HepG2 (cell line): ENCODE measurements around the gene PLEKHA8. TPM values are rescaled to one million over a fixed set of nuclear protein-coding genes. Genes with fewer than 3 reads are reported as not detected.

Experiments used
- BCL6 ChIP-seq: IDR thresholded peaks from 2 replicates; pipeline ENCODE4 v1.6.1; 2016; ENCODE audit warnings: missing genetic modification reagents, missing compliant biosample characterization
- KDM6A ChIP-seq: IDR thresholded peaks from 2 replicates; pipeline ENCODE4 v1.6.1; 2016; ENCODE audit warnings: low read depth
- XBP1 ChIP-seq: sonication (generic); formaldehyde crosslinking; IDR thresholded peaks from 2 replicates; pipeline ENCODE4 v1.5.0; 2020; ENCODE audit warnings: missing genetic modification reagents
- ZFX ChIP-seq: sonication (generic); formaldehyde crosslinking; IDR thresholded peaks from 2 replicates; pipeline ENCODE4 v1.4.0; 2020; ENCODE audit warnings: mild to moderate bottlenecking, low read depth, missing genetic modification reagents, moderate library complexity
- ZMYM4 ChIP-seq: sonication (generic); formaldehyde crosslinking; IDR thresholded peaks from 2 replicates; pipeline ENCODE4 v1.8.1; 2023; ENCODE audit warnings: mild to moderate bottlenecking, missing genetic modification reagents
- ZNF432 ChIP-seq: sonication (generic); formaldehyde crosslinking; IDR thresholded peaks from 2 replicates; pipeline ENCODE4 v1.5.0; 2020; ENCODE audit warnings: missing genetic modification reagents, mild to moderate bottlenecking, borderline replicate concordance
- ZNF607 ChIP-seq: sonication (generic); formaldehyde crosslinking; IDR thresholded peaks from 2 replicates; pipeline ENCODE4 v1.5.1; 2020; ENCODE audit warnings: missing genetic modification reagents, mild to moderate bottlenecking, borderline replicate concordance
- ZNF7 ChIP-seq: IDR thresholded peaks from 2 replicates; pipeline ENCODE4 v1.6.1; 2016; ENCODE audit warnings: missing biosample characterization, missing genetic modification reagents
- ZNF788 ChIP-seq: sonication (generic); formaldehyde crosslinking; IDR thresholded peaks from 2 replicates; pipeline ENCODE4 v1.5.0; 2020; ENCODE audit warnings: mild to moderate bottlenecking, missing genetic modification reagents, borderline replicate concordance
- polyA plus RNA-seq, 8 experiments: library from polyadenylated mRNA; depleted of rRNA in 3 of 8; stranded (reverse) in 7 of 8; unstranded in 1 of 8; fragments of >200 nt; fragmentation: Illumina TruSeq in 4 of 8; extraction: Trizol in 4 of 8; gene quantifications; 2 replicates each; pipeline versions ENCODE4 v1.2.1 to v1.2.3, GENCODE V29; 2011 to 2016; ENCODE audit warnings: low read depth in 4 of 8, missing spikeins in 1 of 8, mixed read lengths in 1 of 8; ENCODE audit not compliant: insufficient read depth in 1 of 8
- total RNA-seq, 5 experiments: library from RNA; depleted of rRNA; stranded (reverse); fragments of >200 nt; fragmentation: Illumina TruSeq; extraction: Trizol; gene quantifications; 2 replicates each; pipeline ENCODE4 v1.2.3, GENCODE V29; 2016; ENCODE audit warnings: low read depth in 1 of 5
- TF ChIP-seq, protein P1 (sequence below): IDR thresholded peaks from 2 replicates; pipeline ENCODE4 v1.6.1; 2012; ENCODE audit warnings: low read length, improper control_type of control experiment
- TF ChIP-seq, protein P2 (sequence below): sonication (generic); formaldehyde crosslinking; IDR thresholded peaks from 2 replicates; pipeline ENCODE4 v1.4.0; 2020; ENCODE audit warnings: missing genetic modification reagents, low read depth, mild to moderate bottlenecking, borderline replicate concordance
- TF ChIP-seq, protein P3 (sequence below): sonication (generic); formaldehyde crosslinking; IDR thresholded peaks from 2 replicates; pipeline ENCODE4 v1.4.0; 2020; ENCODE audit warnings: missing genetic modification reagents
- TF ChIP-seq, protein P4 (sequence below): sonication (generic); formaldehyde crosslinking; IDR thresholded peaks from 2 replicates; pipeline ENCODE4 v1.4.0; 2020; ENCODE audit warnings: missing genetic modification reagents
- TF ChIP-seq, protein P5 (sequence below): sonication (generic); formaldehyde crosslinking; IDR thresholded peaks from 2 replicates; pipeline ENCODE4 v1.4.0; 2020; ENCODE audit warnings: missing genetic modification reagents
- TF ChIP-seq, protein P6 (sequence below): sonication (generic); formaldehyde crosslinking; IDR thresholded peaks from 2 replicates; pipeline ENCODE4 v1.4.0; 2020; ENCODE audit warnings: missing genetic modification reagents, borderline replicate concordance

Gene PLEKHA8
- total and polyA plus RNA-seq, 2 of the 13 experiments (the other 11 are each of a cell fraction or from before 2014, with no cell fraction given), result 12.5 to 26.4 TPM

DNA sequence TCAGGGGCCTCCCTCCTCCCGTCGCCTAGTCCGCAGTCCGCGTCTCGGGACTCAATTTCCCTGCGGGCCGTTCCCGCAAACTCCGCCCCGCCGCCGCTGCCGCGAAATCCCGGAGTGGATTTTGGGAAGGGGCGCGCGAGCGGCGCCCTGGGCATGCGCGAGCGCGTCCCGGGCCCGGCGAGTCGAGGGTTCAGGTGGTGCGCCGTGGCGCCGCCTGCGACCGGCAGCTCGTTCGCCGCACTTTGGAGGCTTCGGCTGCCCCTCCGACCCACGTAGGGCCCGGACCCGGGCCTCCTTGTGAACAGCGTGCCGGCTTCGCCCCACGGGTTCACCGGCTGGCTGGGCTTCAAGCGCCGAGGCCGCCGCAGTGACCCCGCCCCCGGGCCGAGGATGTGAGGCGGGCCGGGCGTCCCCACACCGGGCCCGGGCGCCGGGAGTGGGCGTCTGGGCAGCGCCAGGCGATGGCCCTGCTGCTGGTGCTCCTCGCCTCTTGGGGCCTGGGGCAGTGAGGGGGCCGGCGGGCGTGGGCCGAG, at the start of gene PLEKHA8 (continued):
- TF ChIP-seq, protein P1, sequence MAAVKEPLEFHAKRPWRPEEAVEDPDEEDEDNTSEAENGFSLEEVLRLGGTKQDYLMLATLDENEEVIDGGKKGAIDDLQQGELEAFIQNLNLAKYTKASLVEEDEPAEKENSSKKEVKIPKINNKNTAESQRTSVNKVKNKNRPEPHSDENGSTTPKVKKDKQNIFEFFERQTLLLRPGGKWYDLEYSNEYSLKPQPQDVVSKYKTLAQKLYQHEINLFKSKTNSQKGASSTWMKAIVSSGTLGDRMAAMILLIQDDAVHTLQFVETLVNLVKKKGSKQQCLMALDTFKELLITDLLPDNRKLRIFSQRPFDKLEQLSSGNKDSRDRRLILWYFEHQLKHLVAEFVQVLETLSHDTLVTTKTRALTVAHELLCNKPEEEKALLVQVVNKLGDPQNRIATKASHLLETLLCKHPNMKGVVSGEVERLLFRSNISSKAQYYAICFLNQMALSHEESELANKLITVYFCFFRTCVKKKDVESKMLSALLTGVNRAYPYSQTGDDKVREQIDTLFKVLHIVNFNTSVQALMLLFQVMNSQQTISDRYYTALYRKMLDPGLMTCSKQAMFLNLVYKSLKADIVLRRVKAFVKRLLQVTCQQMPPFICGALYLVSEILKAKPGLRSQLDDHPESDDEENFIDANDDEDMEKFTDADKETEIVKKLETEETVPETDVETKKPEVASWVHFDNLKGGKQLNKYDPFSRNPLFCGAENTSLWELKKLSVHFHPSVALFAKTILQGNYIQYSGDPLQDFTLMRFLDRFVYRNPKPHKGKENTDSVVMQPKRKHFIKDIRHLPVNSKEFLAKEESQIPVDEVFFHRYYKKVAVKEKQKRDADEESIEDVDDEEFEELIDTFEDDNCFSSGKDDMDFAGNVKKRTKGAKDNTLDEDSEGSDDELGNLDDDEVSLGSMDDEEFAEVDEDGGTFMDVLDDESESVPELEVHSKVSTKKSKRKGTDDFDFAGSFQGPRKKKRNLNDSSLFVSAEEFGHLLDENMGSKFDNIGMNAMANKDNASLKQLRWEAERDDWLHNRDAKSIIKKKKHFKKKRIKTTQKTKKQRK, result no peak
- TF ChIP-seq ZNF432 (CRISPR knock-in tag) (no peak), ZMYM4 (CRISPR knock-in tag) (peak; percentile 88), KDM6A (no peak), ZNF7 (no peak), XBP1 (no peak), BCL6 (no peak; the same call in 1 of the 2 replicates), ZNF607 (CRISPR knock-in tag) (peak; percentile 33; the same call in 1 of the 2 replicates), ZFX (CRISPR knock-in tag) (peak; percentile 91), ZNF788 (CRISPR knock-in tag) (no peak; the same call in 1 of the 2 replicates)
- TF ChIP-seq, protein P2, sequence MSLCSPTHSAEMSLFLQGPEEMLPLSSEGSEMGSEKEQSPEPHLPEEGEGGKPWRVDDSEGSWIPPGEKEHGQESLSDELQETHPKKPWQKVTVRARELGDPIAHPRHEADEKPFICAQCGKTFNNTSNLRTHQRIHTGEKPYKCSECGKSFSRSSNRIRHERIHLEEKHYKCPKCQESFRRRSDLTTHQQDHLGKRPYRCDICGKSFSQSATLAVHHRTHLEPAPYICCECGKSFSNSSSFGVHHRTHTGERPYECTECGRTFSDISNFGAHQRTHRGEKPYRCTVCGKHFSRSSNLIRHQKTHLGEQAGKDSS, result peak; percentile 19; the same call in 1 of the 2 replicates
- TF ChIP-seq, protein P3, sequence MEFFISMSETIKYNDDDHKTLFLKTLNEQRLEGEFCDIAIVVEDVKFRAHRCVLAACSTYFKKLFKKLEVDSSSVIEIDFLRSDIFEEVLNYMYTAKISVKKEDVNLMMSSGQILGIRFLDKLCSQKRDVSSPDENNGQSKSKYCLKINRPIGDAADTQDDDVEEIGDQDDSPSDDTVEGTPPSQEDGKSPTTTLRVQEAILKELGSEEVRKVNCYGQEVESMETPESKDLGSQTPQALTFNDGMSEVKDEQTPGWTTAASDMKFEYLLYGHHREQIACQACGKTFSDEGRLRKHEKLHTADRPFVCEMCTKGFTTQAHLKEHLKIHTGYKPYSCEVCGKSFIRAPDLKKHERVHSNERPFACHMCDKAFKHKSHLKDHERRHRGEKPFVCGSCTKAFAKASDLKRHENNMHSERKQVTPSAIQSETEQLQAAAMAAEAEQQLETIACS (CRISPR knock-in tag), result peak; percentile 41; the same call in 1 of the 2 replicates
- TF ChIP-seq, protein P4, sequence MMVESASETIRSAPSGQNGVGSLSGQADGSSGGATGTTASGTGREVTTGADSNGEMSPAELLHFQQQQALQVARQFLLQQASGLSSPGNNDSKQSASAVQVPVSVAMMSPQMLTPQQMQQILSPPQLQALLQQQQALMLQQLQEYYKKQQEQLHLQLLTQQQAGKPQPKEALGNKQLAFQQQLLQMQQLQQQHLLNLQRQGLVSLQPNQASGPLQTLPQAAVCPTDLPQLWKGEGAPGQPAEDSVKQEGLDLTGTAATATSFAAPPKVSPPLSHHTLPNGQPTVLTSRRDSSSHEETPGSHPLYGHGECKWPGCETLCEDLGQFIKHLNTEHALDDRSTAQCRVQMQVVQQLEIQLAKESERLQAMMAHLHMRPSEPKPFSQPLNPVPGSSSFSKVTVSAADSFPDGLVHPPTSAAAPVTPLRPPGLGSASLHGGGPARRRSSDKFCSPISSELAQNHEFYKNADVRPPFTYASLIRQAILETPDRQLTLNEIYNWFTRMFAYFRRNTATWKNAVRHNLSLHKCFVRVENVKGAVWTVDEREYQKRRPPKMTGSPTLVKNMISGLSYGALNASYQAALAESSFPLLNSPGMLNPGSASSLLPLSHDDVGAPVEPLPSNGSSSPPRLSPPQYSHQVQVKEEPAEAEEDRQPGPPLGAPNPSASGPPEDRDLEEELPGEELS (CRISPR knock-in tag), result peak; percentile 67; the same call in 1 of the 2 replicates
- TF ChIP-seq, protein P5, sequence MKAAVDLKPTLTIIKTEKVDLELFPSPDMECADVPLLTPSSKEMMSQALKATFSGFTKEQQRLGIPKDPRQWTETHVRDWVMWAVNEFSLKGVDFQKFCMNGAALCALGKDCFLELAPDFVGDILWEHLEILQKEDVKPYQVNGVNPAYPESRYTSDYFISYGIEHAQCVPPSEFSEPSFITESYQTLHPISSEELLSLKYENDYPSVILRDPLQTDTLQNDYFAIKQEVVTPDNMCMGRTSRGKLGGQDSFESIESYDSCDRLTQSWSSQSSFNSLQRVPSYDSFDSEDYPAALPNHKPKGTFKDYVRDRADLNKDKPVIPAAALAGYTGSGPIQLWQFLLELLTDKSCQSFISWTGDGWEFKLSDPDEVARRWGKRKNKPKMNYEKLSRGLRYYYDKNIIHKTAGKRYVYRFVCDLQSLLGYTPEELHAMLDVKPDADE, result no peak
- TF ChIP-seq, protein P6, sequence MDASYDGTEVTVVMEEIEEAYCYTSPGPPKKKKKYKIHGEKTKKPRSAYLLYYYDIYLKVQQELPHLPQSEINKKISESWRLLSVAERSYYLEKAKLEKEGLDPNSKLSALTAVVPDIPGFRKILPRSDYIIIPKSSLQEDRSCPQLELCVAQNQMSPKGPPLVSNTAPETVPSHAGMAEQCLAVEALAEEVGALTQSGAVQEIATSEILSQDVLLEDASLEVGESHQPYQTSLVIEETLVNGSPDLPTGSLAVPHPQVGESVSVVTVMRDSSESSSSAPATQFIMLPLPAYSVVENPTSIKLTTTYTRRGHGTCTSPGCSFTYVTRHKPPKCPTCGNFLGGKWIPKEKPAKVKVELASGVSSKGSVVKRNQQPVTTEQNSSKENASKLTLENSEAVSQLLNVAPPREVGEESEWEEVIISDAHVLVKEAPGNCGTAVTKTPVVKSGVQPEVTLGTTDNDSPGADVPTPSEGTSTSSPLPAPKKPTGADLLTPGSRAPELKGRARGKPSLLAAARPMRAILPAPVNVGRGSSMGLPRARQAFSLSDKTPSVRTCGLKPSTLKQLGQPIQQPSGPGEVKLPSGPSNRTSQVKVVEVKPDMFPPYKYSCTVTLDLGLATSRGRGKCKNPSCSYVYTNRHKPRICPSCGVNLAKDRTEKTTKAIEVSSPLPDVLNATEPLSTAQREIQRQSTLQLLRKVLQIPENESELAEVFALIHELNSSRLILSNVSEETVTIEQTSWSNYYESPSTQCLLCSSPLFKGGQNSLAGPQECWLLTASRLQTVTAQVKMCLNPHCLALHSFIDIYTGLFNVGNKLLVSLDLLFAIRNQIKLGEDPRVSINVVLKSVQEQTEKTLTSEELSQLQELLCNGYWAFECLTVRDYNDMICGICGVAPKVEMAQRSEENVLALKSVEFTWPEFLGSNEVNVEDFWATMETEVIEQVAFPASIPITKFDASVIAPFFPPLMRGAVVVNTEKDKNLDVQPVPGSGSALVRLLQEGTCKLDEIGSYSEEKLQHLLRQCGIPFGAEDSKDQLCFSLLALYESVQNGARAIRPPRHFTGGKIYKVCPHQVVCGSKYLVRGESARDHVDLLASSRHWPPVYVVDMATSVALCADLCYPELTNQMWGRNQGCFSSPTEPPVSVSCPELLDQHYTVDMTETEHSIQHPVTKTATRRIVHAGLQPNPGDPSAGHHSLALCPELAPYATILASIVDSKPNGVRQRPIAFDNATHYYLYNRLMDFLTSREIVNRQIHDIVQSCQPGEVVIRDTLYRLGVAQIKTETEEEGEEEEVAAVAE (CRISPR knock-in tag), result peak; percentile 35; the same call in 1 of the 2 replicates
